Inferior parietal cortex (tissue), 1 donor: Measurements from ENCODE around the gene SGF29.
"Not testable (repeated sequence)": the region's sequence is repeated elsewhere in the genome, so short reads cannot be mapped to it uniquely, and the experiment has no call there.

Source experiments
- DNase-seq: peaks from one replicate; pipeline ENCODE4 v3.0.0-alpha.2; 2016; ENCODE audit errors: extremely low spot score

SGF29 gene

GRCh38 chr16:28610595-28611191, 57.0 kb downstream of the SGF29 start:
- no peak for DNase-seq

DNA sequence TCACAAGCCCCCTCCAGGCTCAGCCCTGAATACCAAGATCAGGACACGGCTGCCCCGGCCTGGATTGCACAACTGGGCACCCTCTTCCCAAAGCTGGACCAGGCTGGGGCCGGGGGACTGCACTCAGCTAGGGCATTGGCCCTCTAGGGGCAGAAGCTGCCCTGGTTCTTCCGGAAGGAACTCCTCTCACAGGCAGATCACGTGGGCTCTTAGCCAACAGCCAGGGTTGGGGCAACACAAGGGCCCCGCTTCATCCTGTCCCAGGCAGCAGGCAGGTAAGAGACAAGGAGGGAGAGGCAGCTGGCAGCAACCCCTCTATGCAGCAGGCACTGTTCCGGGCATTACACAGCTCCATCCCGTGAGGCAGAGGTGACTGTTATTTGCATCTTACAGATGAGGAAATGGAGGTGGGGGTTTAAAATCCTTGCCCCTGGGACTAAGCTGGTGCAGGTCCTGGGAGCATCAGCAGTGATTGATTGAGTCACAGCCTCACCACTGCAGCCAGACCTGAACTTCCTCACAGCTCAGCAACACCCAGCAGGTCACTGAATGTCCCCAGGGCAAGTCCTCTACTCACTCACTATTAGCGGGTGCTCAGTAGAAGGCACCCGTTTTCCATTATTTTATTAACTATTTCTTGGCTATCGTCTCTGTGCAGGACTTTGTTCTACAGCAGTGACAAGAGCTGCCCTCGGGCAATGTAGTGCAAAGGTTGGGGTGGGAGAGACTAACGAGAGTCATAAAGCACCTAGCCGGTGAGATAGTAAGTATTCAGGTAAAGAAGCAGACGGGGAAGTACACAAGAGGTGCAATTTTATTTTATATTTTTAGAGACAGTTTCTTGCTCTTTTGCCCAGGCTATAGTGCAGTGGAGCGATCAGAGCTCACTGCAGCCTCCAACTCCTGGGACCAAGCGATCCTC, 58.9 kb downstream of the SGF29 start:
- not testable (repeated sequence) for DNase-seq

DNA sequence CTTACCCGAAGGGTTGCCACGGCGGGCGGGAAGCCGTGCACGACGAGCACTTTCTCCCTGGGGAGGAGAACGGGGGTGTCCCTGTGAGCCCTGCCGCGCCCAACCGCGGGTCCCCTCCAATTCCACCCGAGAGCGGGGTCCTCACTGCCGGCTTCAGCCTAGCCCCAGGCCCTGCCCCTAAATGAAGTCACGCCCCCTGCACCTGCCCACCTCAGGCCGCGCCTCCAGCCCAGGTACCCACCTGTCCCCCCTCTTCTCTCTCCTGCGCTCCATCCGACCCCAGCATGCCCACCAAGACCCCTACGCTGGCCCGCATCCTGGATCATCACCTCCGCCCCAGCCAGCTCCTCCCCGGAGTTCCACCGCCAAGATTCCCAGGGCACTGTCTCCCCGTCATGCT, 60.2 kb downstream of the SGF29 start:
- DNase-seq = not testable (repeated sequence)

DNA sequence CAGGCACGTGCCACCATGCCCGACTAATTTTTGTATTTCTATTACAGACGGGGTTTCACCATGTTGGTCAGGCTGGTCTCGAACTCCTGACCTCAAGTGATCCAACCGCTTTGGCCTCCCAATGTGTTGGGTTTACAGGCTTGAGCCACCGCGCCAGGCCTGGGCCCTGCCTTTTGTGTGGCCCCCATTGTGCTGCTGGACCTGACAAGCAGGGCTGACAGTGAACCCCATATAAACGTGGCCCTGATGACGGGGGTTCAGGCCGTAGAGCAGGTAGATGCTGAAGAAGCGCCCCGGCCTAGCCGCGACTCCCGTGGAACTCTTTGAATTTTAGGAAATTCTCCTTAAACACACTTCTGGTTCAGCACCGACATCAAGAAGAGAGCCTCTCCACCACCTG, 60.8 kb downstream of the SGF29 start:
- not testable (repeated sequence) for DNase-seq

DNA sequence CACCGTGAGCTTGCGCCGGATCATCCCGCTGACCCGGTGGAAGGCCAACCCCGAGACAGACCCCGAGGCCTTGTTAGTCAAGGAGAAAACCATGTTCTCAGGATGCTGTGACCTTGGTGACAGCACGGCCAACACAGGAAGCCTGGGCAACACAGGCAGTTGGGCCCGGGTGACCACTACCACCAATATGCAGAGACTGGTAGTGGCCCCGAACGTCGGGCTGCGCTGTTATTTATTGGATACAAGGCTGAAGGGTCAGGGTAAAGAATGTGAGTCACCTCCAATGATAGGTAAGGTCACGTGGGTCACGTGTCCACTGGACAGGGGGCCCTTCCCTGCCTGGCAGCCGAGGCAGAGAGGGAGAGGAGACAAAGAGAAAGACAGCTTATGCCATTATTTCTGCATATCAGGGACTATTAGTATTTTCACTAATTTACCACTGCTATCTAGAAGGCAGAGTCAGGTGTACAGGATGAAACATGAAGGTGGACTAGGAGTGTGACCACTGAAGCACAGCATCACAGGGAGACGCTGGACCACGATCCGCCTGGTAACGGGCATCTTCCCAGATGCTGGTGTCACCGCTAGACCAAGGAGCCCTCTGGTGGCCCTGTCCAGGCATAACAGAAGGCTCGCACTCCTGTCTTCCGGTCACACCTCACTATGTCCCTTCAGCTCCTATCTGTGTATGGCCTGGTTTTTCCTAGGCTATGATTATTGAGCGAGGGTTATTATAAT, 61.9 kb downstream of the SGF29 start:
- peak; percentile 26 for DNase-seq

DNA sequence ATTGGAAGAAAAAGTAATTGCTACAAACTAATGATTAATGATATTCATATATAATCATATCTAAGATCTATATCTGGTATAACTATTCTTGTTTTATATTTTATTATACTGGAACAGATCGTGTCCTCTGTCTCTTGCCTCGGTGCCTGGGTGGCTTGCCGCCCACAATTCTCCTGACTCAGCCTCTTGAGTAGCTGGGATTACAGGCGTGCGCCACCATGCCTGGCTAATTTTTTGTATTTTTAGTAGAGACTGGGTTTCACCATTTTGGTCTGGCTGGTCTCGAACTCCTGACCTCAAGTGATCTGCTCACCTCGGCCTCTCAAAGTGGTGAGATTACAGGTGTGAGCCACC, 62.5 kb downstream of the SGF29 start:
- DNase-seq = not testable (repeated sequence)

GRCh38 chr16:28616636-28617035, 62.9 kb downstream of the SGF29 start:
- no peak for DNase-seq

DNA sequence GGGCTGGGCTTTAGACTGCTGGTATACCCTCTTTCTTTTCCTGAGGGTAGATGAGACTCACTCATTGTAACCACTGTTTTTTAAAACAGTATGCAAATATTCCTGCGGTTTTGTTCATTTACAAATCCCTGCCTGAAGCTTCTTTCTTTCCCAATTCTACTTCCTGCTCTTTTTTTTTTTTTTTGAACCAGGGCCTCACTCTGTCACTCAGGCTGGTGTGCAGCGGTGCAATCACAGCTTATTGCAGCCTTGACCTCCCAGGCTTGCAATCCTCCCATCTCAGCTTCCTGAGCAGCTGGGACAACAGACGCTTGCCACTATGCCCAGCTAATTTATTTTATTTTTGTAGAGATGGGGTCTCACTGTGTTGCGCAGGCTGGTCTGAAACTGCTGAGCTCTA, 64.2 kb downstream of the SGF29 start:
- no peak for DNase-seq

GRCh38 chr16:28620316-28620715, 66.6 kb downstream of the SGF29 start:
- not testable (repeated sequence) for DNase-seq

- no peak for DNase-seq
These were observed 67.9 kb downstream of the SGF29 start for GRCh38 chr16:28621481-28622155.

DNA sequence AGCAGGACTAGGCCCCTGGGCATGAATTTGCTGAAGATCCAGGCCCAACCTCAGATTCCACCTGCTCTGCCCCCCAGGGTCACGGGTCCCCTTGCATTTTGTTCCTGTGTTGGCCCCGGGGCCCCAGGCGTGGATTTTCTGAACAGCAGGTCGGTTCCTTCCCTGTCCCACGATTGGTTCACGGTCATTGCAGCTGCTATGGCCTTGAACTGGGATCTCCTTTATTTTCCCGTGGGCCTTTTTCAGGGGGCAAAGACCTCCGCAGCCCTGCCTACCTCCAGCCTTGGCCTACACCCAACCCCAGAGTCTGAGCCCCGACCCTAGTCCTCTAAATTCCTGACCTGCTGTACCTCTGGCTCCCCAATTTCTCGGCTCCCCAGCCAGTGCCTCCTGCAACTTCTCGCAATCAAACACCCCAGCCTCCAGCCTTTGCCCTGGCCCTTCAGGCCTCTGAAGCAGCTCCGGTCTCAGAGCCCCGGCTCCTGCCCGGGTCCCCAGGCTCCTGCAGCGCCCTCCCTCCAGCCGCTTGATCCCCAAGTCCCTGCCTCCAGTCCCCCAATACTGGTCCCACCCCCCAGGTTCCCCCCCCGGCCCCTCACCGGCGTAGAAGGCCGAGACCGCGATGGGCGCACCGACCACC, 68.9 kb downstream of the SGF29 start:
- not testable (repeated sequence) for DNase-seq

GRCh38 chr16:28623172-28623711, 69.5 kb downstream of the SGF29 start:
- peak; percentile 32 for DNase-seq

DNA sequence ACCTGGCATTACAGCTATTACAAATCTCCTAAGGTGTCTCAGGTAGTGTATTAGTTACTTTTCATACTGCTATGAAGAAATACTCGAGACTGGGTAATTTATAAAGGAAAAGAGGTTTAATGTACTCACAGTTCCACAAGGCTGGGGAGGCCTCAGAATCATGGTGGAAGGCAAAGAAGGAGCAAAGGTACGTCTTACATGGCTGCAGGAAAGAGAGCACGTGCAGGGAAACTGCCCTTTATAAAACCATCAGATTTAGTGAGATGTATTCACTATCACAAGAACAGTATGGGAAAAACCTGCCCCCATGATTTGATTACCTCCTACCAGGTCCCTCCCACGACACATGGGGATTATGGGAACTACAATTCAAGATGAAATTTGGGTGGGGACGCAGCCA, 77.2 kb downstream of the SGF29 start:
- DNase-seq = not testable (repeated sequence)

GRCh38 chr16:28636093-28636823, 82.5 kb downstream of the SGF29 start:
- DNase-seq = not testable (repeated sequence)

- DNase-seq = not testable (repeated sequence)
These were observed 84.0 kb downstream of the SGF29 start, which contains the start of gene NPIPB8 for GRCh38 chr16:28637765-28638164. TSS of gene NPIPB8 (plus strand) at chr16:28638065. CDS start at chr16:28638361, 296 bp downstream.

DNA sequence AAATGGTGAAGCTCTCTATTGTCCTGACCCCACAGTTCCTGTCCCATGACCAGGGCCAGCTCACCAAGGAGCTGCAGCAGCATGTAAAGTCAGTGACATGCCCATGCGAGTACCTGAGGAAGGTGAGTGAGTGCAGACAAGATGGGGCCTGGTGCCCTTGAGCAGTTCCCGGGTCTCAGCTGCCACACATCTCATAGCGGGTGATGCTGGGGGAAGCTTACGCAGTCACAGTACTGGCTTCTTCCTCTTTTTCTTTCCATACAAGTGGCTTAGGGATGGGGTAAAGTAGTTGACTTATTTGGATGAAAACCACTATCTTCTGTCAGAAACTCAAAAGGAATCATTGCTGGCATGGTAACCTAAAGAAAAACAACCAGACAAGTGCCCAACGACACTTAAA, 84.6 kb downstream of the SGF29 start:
- DNase-seq = not testable (repeated sequence)

- DNase-seq = not testable (repeated sequence)
These were observed 86.2 kb downstream of the SGF29 start for GRCh38 chr16:28639959-28640358.
